H1 (cell line): Measurements from ENCODE around the gene SPARCL1. TPM values are rescaled to one million over a fixed set of nuclear protein-coding genes. Genes with fewer than 3 reads are reported as not detected.
A peak's percentile ranks its signal among the peaks of the same experiment; 100 is the strongest.

ENCODE experiments used
- CTCF ChIA-PET: fragments of 300-600 bp; sonication (Branson Sonifier 250); formaldehyde crosslinking; loops from one replicate; lab custom pipeline; 2021; ENCODE audit not compliant: partially characterized antibody; lab: Charles Lee
- POLR2A ChIA-PET: fragments of 300-600 bp; sonication (Branson Sonifier 250); formaldehyde crosslinking; loops from one replicate; lab custom pipeline; 2021; ENCODE audit warnings: inconsistent platforms; ENCODE audit not compliant: partially characterized antibody; lab: Charles Lee
- DNase-seq, 2 experiments: peaks; one replicate each; pipeline versions ENCODE4 v3.0.0 to v3.0.0-alpha.2; 2010 to 2022; ENCODE audit warnings: low spot score in 2 of 2, low read depth in 1 of 2, mixed read lengths in 1 of 2
- FAIRE-seq: peaks from 2 replicates; lab custom pipeline; 2011; peaks lifted over from hg19 to GRCh38; lab: Jason Lieb, UNC
- H2AFZ ChIP-seq: 2 replicates; pipeline ENCODE4 v1.8.1; 2012; ENCODE audit warnings: low read length, inconsistent platforms
- H2AK5ac ChIP-seq: 2 replicates; pipeline ENCODE4 v1.6.1; 2013; ENCODE audit warnings: low read depth, low read length
- H2BK120ac ChIP-seq: replicated peaks from 2 replicates; pipeline ENCODE3; 2013; ENCODE audit warnings: low read depth, low read length, inconsistent platforms
- H2BK12ac ChIP-seq: 2 replicates; pipeline ENCODE4 v1.6.1; 2013; ENCODE audit warnings: low read depth, low read length
- H2BK15ac ChIP-seq: 2 replicates; pipeline ENCODE4 v1.6.1; 2013; ENCODE audit warnings: low read length
- H2BK20ac ChIP-seq: 2 replicates; pipeline ENCODE4 v1.6.1; 2013; ENCODE audit warnings: low read length
- H2BK5ac ChIP-seq: 2 replicates; pipeline ENCODE4 v1.6.1; 2013; ENCODE audit warnings: low read depth, low read length
- H3K14ac ChIP-seq: 2 replicates; pipeline ENCODE4 v1.6.1; 2013; ENCODE audit warnings: inconsistent platforms; ENCODE audit not compliant: insufficient read length
- H3K18ac ChIP-seq: 2 replicates; pipeline ENCODE4 v1.6.1; 2013; ENCODE audit warnings: low read length; ENCODE audit errors: extremely low read depth
- H3K23ac ChIP-seq: 2 replicates; pipeline ENCODE4 v1.6.1; 2013; ENCODE audit warnings: inconsistent platforms; ENCODE audit not compliant: insufficient read length
- H3K23me2 ChIP-seq: 2 replicates; pipeline ENCODE4 v1.6.1; 2013; ENCODE audit warnings: low read depth, low read length
- H3K27ac ChIP-seq: 2 replicates; pipeline ENCODE4 v1.6.1; 2011; ENCODE audit warnings: low read depth, low read length, inconsistent platforms
- H3K27me3 ChIP-seq, 4 experiments: replicated peaks in 1 of 4; 1 replicate in 1 of 4; 2 replicates in 3 of 4; pipeline versions ENCODE4 v1.6.1 to v1.8.1; 2011 to 2013; ENCODE audit warnings: low read length in 3 of 4, mild to moderate bottlenecking in 3 of 4, inconsistent platforms in 2 of 4, mixed read lengths in 2 of 4, moderate library complexity in 1 of 4; ENCODE audit not compliant: control insufficient read depth in 3 of 4, insufficient read depth in 3 of 4; ENCODE audit errors: extremely low read depth in 1 of 4
- H3K36me3 ChIP-seq, 4 experiments: 2 replicates each; pipeline versions ENCODE4 v1.6.1 to v1.8.1; 2011 to 2013; ENCODE audit warnings: mild to moderate bottlenecking in 4 of 4, low read length in 3 of 4, moderate library complexity in 2 of 4, control low read depth in 1 of 4, inconsistent platforms in 1 of 4; ENCODE audit not compliant: insufficient read depth in 4 of 4, control insufficient read depth in 2 of 4
- H3K4ac ChIP-seq: replicated peaks from 2 replicates; pipeline ENCODE3; 2013; ENCODE audit warnings: low read length, low read depth, mixed read lengths, inconsistent platforms; ENCODE audit not compliant: insufficient read length
- H3K4me1 ChIP-seq, 4 experiments: replicated peaks in 1 of 4; 1 replicate in 1 of 4; 2 replicates in 3 of 4; pipeline versions ENCODE4 v1.6.1 to v1.8.1; 2011 to 2013; ENCODE audit warnings: low read length in 3 of 4, inconsistent platforms in 2 of 4, mixed read lengths in 1 of 4; ENCODE audit not compliant: insufficient read depth in 4 of 4, control insufficient read depth in 3 of 4
- H3K4me2 ChIP-seq, 2 experiments: 2 replicates each; pipeline versions ENCODE4 v1.6.1 to v1.8.1; 2011 to 2013; ENCODE audit warnings: low read depth in 2 of 2, low read length in 2 of 2, control low read depth in 1 of 2, inconsistent platforms in 1 of 2, mild to moderate bottlenecking in 1 of 2; ENCODE audit not compliant: insufficient read depth in 1 of 2
- H3K4me3 ChIP-seq, 4 experiments: fragments of 200-600, 300-600 bp in 1 of 4; sonication (generic), shearing (Covaris generic), sonication (Bioruptor Twin) in 1 of 4; 2 replicates each; pipeline versions ENCODE4 v1.5.1 to v1.8.1; 2011 to 2016; ENCODE audit warnings: low read length in 4 of 4, low read depth in 3 of 4, control low read depth in 2 of 4, inconsistent platforms in 2 of 4, mild to moderate bottlenecking in 2 of 4, mixed read lengths in 1 of 4, moderate library complexity in 1 of 4; ENCODE audit not compliant: insufficient read depth in 2 of 4; ENCODE audit errors: extremely low read depth in 1 of 4
- H3K56ac ChIP-seq: replicated peaks from 2 replicates; pipeline ENCODE3; 2013; ENCODE audit warnings: low read depth, mild to moderate bottlenecking, mixed read lengths, low read length, inconsistent platforms; ENCODE audit not compliant: insufficient read length
- H3K79me1 ChIP-seq: 2 replicates; pipeline ENCODE4 v1.6.1; 2013; ENCODE audit warnings: low read depth, low read length, control low read depth
- H3K79me2 ChIP-seq, 2 experiments: 2 replicates each; pipeline versions ENCODE4 v1.6.1 to v1.8.1; 2012 to 2013; ENCODE audit warnings: low read length in 2 of 2, mild to moderate bottlenecking in 2 of 2, inconsistent platforms in 1 of 2; ENCODE audit not compliant: insufficient read depth in 2 of 2, control insufficient read depth in 1 of 2
- H3K9ac ChIP-seq, 4 experiments: replicated peaks in 1 of 4; 1 replicate in 1 of 4; 2 replicates in 3 of 4; pipeline versions ENCODE4 v1.6.1 to v1.8.1; 2011 to 2013; ENCODE audit warnings: low read depth in 3 of 4, low read length in 3 of 4, control low read depth in 2 of 4, mild to moderate bottlenecking in 2 of 4, moderate library complexity in 2 of 4, inconsistent platforms in 1 of 4; ENCODE audit errors: extremely low read depth in 1 of 4
- H3K9me3 ChIP-seq, 2 experiments: 2 replicates each; pipeline versions ENCODE4 v1.6.1 to v1.8.1; 2012 to 2013; ENCODE audit warnings: mild to moderate bottlenecking in 2 of 2, moderate library complexity in 2 of 2, control low read depth in 1 of 2, inconsistent platforms in 1 of 2, low read depth in 1 of 2, low read length in 1 of 2, mixed read lengths in 1 of 2; ENCODE audit not compliant: insufficient read depth in 2 of 2
- H4K20me1 ChIP-seq, 2 experiments: replicated peaks in 1 of 2; 2 replicates each; pipeline versions ENCODE3 to v1.8.1; 2011 to 2013; ENCODE audit warnings: inconsistent platforms in 2 of 2, low read length in 2 of 2, mild to moderate bottlenecking in 1 of 2; ENCODE audit not compliant: insufficient read depth in 2 of 2, control insufficient read depth in 1 of 2
- H4K5ac ChIP-seq: 2 replicates; pipeline ENCODE4 v1.6.1; 2013; ENCODE audit warnings: low read length, low read depth, mixed read lengths, inconsistent platforms; ENCODE audit not compliant: insufficient read length
- H4K8ac ChIP-seq: 2 replicates; pipeline ENCODE4 v1.8.0; 2013; ENCODE audit warnings: mild to moderate bottlenecking, moderate library complexity, low read length, inconsistent platforms; ENCODE audit not compliant: insufficient read depth; ENCODE audit errors: extremely low read depth
- H4K91ac ChIP-seq: replicated peaks from 2 replicates; pipeline ENCODE3; 2013; ENCODE audit warnings: low read length, mixed read lengths, inconsistent platforms; ENCODE audit not compliant: insufficient read length
- BACH1 ChIP-seq: IDR thresholded peaks from 2 replicates; pipeline ENCODE4 v1.6.1; 2012; ENCODE audit warnings: low read length, improper control_type of control experiment
- KDM4A ChIP-seq: IDR thresholded peaks from one replicate; pipeline ENCODE4 v1.7.1; 2012; ENCODE audit warnings: low read depth, mild to moderate bottlenecking, moderate library complexity, low read length, inconsistent platforms; ENCODE audit not compliant: severe bottlenecking
- KDM5A ChIP-seq: fragments of 200-600 bp; IDR thresholded peaks from 2 replicates; pipeline ENCODE4 v1.7.1; 2012; ENCODE audit warnings: mild to moderate bottlenecking, low read length, inconsistent platforms, mixed read lengths
- MAFK ChIP-seq: IDR thresholded peaks from 2 replicates; pipeline ENCODE4 v1.6.1; 2012; ENCODE audit warnings: low read depth, mild to moderate bottlenecking, improper control_type of control experiment, low read length
- POLR2A ChIP-seq, 2 experiments: IDR thresholded peaks; 1 replicate in 1 of 2; 2 replicates in 1 of 2; pipeline ENCODE4 v1.6.1; 2011; ENCODE audit warnings: low read depth in 2 of 2, low read length in 2 of 2, mild to moderate bottlenecking in 2 of 2; ENCODE audit errors: control extremely low read depth in 1 of 2
- SIN3A ChIP-seq, 2 experiments: IDR thresholded peaks in 1 of 2; conservative IDR thresholded peaks in 1 of 2; 2 replicates each; pipeline ENCODE4 v1.6.1; 2011 to 2012; ENCODE audit warnings: low read length in 2 of 2, improper control_type of control experiment in 1 of 2, low read depth in 1 of 2, mild to moderate bottlenecking in 1 of 2
- SP4 ChIP-seq: IDR thresholded peaks from 2 replicates; pipeline ENCODE4 v1.6.1; 2012; ENCODE audit warnings: low read length, inconsistent platforms
- SUZ12 ChIP-seq: fragments of 200-600 bp; sonication (generic); IDR thresholded peaks from 2 replicates; pipeline ENCODE4 v1.6.1; 2012; ENCODE audit warnings: mild to moderate bottlenecking, inconsistent platforms, low read length, moderate library complexity, mixed read lengths
- WGBS, 2 experiments: shearing (Covaris generic) in 1 of 2; methylation state at CpG; one replicate each; pipeline versions ENCODE4 v1.1.6 to v1.1.7; 2013 to 2015; ENCODE audit warnings: low lambda C conversion rate in 2 of 2, mixed read lengths in 2 of 2, inconsistent platforms in 1 of 2, low coverage in 1 of 2, missing lambda C conversion rate in 1 of 2; ENCODE audit not compliant: insufficient replicate concordance in 2 of 2, insufficient coverage in 1 of 2, insufficient read length in 1 of 2; ENCODE audit errors: extremely low coverage in 1 of 2, missing lambda C conversion rate in 1 of 2; 5-methylcytosine and 5-hydroxymethylcytosine counted together
- polyA plus RNA-seq, 7 experiments: library from polyadenylated mRNA; depleted of rRNA in 3 of 7; stranded (reverse) in 5 of 7; unstranded in 2 of 7; fragments of >200 nt in 5 of 7; fragments of 200-250 nt in 2 of 7; gene quantifications; 1 replicate in 5 of 7; 2 replicates in 1 of 7; 4 replicates in 1 of 7; pipeline versions ENCODE4 v1.2.1 to v1.2.3, GENCODE V29; 2011 to 2013; ENCODE audit warnings: missing spikeins in 2 of 7, mixed read lengths in 2 of 7
- total RNA-seq: library from RNA; stranded (reverse); fragmentation: NEBNext Ultra II Directional; extraction: Animal tissue kit (Norgen Biotek cat#: 25700); gene quantifications from 2 replicates; pipeline ENCODE4 v1.2.1, GENCODE V29; 2021

The SPARCL1 gene
- total and polyA plus RNA-seq, 2 of the 8 experiments (the other 6 are each of a cell fraction or from before 2014, with no cell fraction given): 0.48 to 0.51 TPM

DNA sequence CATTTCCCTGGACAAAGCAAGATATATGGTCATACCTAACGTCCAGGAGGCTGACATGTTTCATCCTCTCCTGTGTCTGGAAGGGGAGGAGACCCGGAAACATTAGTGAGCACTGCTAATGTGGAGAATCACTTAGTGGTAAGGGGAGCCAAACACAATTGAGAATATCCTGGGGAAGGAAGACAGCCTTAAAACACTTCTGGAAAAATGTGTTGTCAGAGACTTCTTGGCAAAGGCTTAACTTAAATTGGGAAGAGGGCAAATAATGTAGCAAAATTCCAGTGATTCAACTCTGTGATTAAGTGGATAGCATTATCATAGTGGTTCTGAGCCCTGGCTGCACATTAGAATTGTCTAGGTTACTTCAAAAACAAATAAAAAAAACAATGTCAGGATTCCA, 39.5 kb downstream of the SPARCL1 start:
- CTCF ChIA-PET: interaction anchor here (1.3 kb wide), 1 partner anchor 23 kb away, joined by 3 read pairs; no protein-coding TSS in a partner anchor

More for the DNA sequence above, 39.5 kb downstream of the SPARCL1 start:
- Histone ChIP-seq H3K79me1 (no peaks in the 10 kb centered on the region), H2BK20ac (no peak overlapping the region), H3K79me2 (no peaks in the 10 kb centered on the region), H3K27ac (no peak overlapping the region), H3K36me3 (no peaks in the 10 kb centered on the region), H4K8ac (no peak overlapping the region), H3K4ac (no peak overlapping the region), H2BK12ac (0 out of 2 replicates have a peak overlapping the region, but pooled peaks have one; percentile 12), H3K23me2 (no peaks in the 10 kb centered on the region), H2BK5ac (no peak overlapping the region), H3K56ac (no peak overlapping the region), H4K20me1 (no peaks in the 10 kb centered on the region)
- DNase-seq: no peak
- no peak for FAIRE-seq
- TF ChIP-seq KDM5A (no peak), POLR2A (IDR thresholded peaks at IDR 0.05; ENCODE audit: control extremely low read depth in 1 of 2, low read depth in 2 of 2, low read length in 2 of 2) (no peak), SIN3A (conservative IDR thresholded peaks at IDR 0.05 in 1 of 2, IDR thresholded peaks at IDR 0.05 in 1 of 2; ENCODE audit: low read depth in 1 of 2, low read length in 2 of 2) (no peak), MAFK (no peak), SUZ12 (no peak), SP4 (no peak), BACH1 (no peak), KDM4A (no peak)
- TF ChIP-seq, all 59 proteins: peak for 0
- no peak overlapping the region for H4K91ac ChIP-seq
- 73% methylated on average over 2 of the region's 2 CpGs; no CpG with 5 or more reads in 1 of the 2 experiments for whole genome bisulfite sequencing, 2 experiments
- H3K9ac ChIP-seq: no peak overlapping the region
- H3K23ac ChIP-seq: no peak overlapping the region
- H3K4me3 ChIP-seq: no peak overlapping the region
- peak overlapping the region; percentile 69 for H2BK120ac ChIP-seq
- H3K27me3 ChIP-seq: no peaks in the 10 kb centered on the region
- H4K5ac ChIP-seq: no peak overlapping the region
- no peak overlapping the region for H2AFZ ChIP-seq
- peaks cover 0 to 5% (median 0%) of the 10 kb centered on the region in 4 experiments; a peak in 1 of 7 replicates for H3K4me1 ChIP-seq
- POLR2A ChIA-PET: no interaction called here
- H2BK15ac ChIP-seq: no peak overlapping the region
- peaks cover 0 to 7% of the 10 kb centered on the region in 2 experiments; a peak in 2 of 4 replicates for H3K9me3 ChIP-seq
- H3K14ac ChIP-seq: no peak overlapping the region
- no peak overlapping the region for H3K4me2 ChIP-seq
- no peak overlapping the region for H2AK5ac ChIP-seq
- H3K18ac ChIP-seq: no peak overlapping the region
